GM12878 (cell line): Measurements from ENCODE around the gene PAQR8. TPM values are rescaled to one million over a fixed set of nuclear protein-coding genes. Genes with fewer than 3 reads are reported as not detected.

Experiments used
- BHLHE40 ChIP-seq, 2 experiments: fragments of 450-650 bp in 1 of 2; IDR thresholded peaks; 2 replicates each; pipeline ENCODE4 v1.6.1; 2011 to 2017; ENCODE audit warnings: low read depth in 2 of 2, borderline replicate concordance in 1 of 2, improper control_type of control experiment in 1 of 2, low read length in 1 of 2, mild to moderate bottlenecking in 1 of 2
- CBFB ChIP-seq: IDR thresholded peaks from 2 replicates; pipeline ENCODE4 v1.6.1; 2016; ENCODE audit warnings: antibody characterized with exemption, low read depth
- CEBPB ChIP-seq, 2 experiments: fragments of 150-350 bp in 1 of 2; IDR thresholded peaks; 2 replicates each; pipeline ENCODE4 v1.6.1; 2012 to 2014; ENCODE audit warnings: low read depth in 2 of 2, low read length in 2 of 2, borderline replicate concordance in 1 of 2, inconsistent platforms in 1 of 2
- IKZF1 ChIP-seq: fragments of 450-650 bp; conservative IDR thresholded peaks from 2 replicates; pipeline ENCODE4 v1.6.1; 2017; ENCODE audit warnings: antibody characterized with exemption, mild to moderate bottlenecking
- IRF4 ChIP-seq: IDR thresholded peaks from 2 replicates; pipeline ENCODE4 v1.6.1; 2011; ENCODE audit warnings: low read depth, low read length
- JUND ChIP-seq: IDR thresholded peaks from 2 replicates; pipeline ENCODE4 v1.6.1; 2012; ENCODE audit warnings: low read depth, mild to moderate bottlenecking, low read length, improper control_type of control experiment, moderate library complexity
- LARP7 ChIP-seq: fragments of 450-650 bp; IDR thresholded peaks from 2 replicates; pipeline ENCODE4 v1.6.1; 2017; ENCODE audit warnings: mild to moderate bottlenecking
- MTA2 ChIP-seq: fragments of 450-650 bp; IDR thresholded peaks from 2 replicates; pipeline ENCODE4 v1.6.1; 2016; ENCODE audit warnings: low read depth, mild to moderate bottlenecking, moderate library complexity
- NR2C1 ChIP-seq: fragments of 450-650 bp; IDR thresholded peaks from 2 replicates; pipeline ENCODE4 v1.6.1; 2017; ENCODE audit warnings: antibody characterized with exemption, mild to moderate bottlenecking, moderate library complexity
- NRF1 ChIP-seq: conservative IDR thresholded peaks from 2 replicates; pipeline ENCODE4 v1.6.1; 2011; ENCODE audit warnings: mild to moderate bottlenecking, low read depth, low read length, improper control_type of control experiment
- POU2F2 ChIP-seq: IDR thresholded peaks from 3 replicates; pipeline ENCODE4 v1.6.1; 2011; ENCODE audit warnings: low read depth, mild to moderate bottlenecking, low read length, borderline replicate concordance
- RB1 ChIP-seq: fragments of 450-650 bp; formaldehyde crosslinking; IDR thresholded peaks from 2 replicates; pipeline ENCODE4 v1.6.1; 2017; ENCODE audit warnings: mild to moderate bottlenecking, borderline replicate concordance
- RUNX3 ChIP-seq: IDR thresholded peaks from 2 replicates; pipeline ENCODE4 v1.6.1; 2012; ENCODE audit warnings: low read length, inconsistent platforms
- SMC3 ChIP-seq: IDR thresholded peaks from 2 replicates; pipeline ENCODE4 v1.6.1; 2011; ENCODE audit warnings: low read length, improper control_type of control experiment, borderline replicate concordance
- ZZZ3 ChIP-seq: IDR thresholded peaks from 2 replicates; pipeline ENCODE4 v1.6.1; 2011; ENCODE audit warnings: low read depth; ENCODE audit not compliant: control insufficient read depth, insufficient read length
- polyA plus RNA-seq, 11 experiments: library from polyadenylated mRNA; depleted of rRNA in 4 of 11; unstranded in 6 of 11; stranded (reverse) in 5 of 11; fragments of >200 nt; fragmentation: Nextera tagmentation in 4 of 11; fragmentation: Illumina TruSeq in 1 of 11; extraction: Ambion mirVana in 4 of 11; extraction: Trizol in 1 of 11; gene quantifications; 1 replicate in 1 of 11; 2 replicates in 10 of 11; pipeline versions ENCODE4 v1.2.1 to v1.2.3, GENCODE V29; 2011 to 2016; ENCODE audit warnings: inconsistent platforms in 2 of 11, missing spikeins in 2 of 11, low read depth in 1 of 11
- total RNA-seq, 4 experiments: library from RNA; depleted of rRNA in 3 of 4; stranded (reverse); fragments of >200 nt in 3 of 4; fragmentation: Illumina TruSeq in 1 of 4; extraction: Trizol in 1 of 4; gene quantifications; 2 replicates each; pipeline versions ENCODE4 v1.2.1 to v1.2.3, GENCODE V29; 2013 to 2021
- TF ChIP-seq, protein P1 (sequence below): fragments of 150-350 bp; IDR thresholded peaks from 2 replicates; pipeline ENCODE4 v1.6.1; 2014; ENCODE audit warnings: mild to moderate bottlenecking, low read depth, low read length
- TF ChIP-seq, protein P2 (sequence below): IDR thresholded peaks from 2 replicates; pipeline ENCODE4 v1.6.1; 2011; ENCODE audit warnings: low read depth, mild to moderate bottlenecking, low read length, moderate library complexity, borderline replicate concordance; ENCODE audit errors: extremely low read depth
- TF ChIP-seq, protein P3 (sequence below): fragments of 450-650 bp; IDR thresholded peaks from 2 replicates; pipeline ENCODE4 v1.6.1; 2017; ENCODE audit warnings: mild to moderate bottlenecking
- TF ChIP-seq, protein P4 (sequence below): fragments of 450-650 bp; conservative IDR thresholded peaks from 2 replicates; pipeline ENCODE4 v1.6.1; 2017; ENCODE audit warnings: mild to moderate bottlenecking, moderate library complexity
- TF ChIP-seq, protein P5 (sequence below): fragments of 450-650 bp; IDR thresholded peaks from 2 replicates; pipeline ENCODE4 v1.6.1; 2017; ENCODE audit warnings: mild to moderate bottlenecking, moderate library complexity

PAQR8 gene
- total and polyA plus RNA-seq, 10 of the 15 experiments (the other 5 are each of a cell fraction or from before 2014, with no cell fraction given), result 3.9 to 22.4 (median 14.6) TPM

DNA sequence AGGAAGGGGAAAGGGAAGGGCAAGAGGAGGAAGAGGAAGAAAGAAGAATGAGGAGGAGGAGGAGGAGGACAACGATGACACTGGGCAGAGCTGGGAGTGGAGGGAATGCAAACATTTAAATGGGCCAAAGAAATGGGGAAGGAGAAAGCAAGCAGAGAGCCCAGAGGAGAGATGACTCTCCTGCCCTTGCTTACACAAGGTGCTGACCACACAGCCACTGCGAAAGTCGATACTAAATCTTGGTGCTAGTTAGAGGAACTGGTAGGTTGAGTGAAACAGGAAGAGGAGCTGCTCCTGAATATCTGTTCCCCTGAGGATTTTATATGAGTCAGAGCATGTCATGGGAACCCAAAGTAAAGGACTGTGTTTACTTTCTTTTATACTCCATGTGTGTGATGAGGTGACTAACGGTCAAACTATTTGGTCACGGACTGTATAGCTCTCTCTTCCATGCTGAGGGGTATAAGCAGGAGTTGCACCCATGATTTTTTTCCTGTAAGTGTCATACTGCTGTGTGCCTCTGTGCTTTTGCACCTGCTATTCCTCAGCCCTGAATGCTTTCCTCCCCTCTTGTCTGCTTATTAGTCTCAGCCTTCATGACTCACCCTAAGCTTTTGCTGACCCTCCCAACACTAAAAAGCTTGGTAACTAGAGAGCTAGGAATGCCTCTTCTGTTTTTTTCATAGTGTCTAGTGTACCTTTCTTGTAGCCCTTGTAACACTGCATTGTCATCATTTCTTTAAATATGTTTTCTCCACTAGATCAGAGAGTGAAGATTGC is 9.5 kb upstream of the PAQR8 start (continued):
- TF ChIP-seq, protein P1, sequence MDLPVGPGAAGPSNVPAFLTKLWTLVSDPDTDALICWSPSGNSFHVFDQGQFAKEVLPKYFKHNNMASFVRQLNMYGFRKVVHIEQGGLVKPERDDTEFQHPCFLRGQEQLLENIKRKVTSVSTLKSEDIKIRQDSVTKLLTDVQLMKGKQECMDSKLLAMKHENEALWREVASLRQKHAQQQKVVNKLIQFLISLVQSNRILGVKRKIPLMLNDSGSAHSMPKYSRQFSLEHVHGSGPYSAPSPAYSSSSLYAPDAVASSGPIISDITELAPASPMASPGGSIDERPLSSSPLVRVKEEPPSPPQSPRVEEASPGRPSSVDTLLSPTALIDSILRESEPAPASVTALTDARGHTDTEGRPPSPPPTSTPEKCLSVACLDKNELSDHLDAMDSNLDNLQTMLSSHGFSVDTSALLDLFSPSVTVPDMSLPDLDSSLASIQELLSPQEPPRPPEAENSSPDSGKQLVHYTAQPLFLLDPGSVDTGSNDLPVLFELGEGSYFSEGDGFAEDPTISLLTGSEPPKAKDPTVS, result no peak
- no peak for TF ChIP-seq JUND
- TF ChIP-seq RUNX3, result peak; percentile 83
- TF ChIP-seq, protein P2, sequence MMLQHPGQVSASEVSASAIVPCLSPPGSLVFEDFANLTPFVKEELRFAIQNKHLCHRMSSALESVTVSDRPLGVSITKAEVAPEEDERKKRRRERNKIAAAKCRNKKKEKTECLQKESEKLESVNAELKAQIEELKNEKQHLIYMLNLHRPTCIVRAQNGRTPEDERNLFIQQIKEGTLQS, result no peak
- peak; percentile 85 for TF ChIP-seq IRF4
- TF ChIP-seq, protein P3, sequence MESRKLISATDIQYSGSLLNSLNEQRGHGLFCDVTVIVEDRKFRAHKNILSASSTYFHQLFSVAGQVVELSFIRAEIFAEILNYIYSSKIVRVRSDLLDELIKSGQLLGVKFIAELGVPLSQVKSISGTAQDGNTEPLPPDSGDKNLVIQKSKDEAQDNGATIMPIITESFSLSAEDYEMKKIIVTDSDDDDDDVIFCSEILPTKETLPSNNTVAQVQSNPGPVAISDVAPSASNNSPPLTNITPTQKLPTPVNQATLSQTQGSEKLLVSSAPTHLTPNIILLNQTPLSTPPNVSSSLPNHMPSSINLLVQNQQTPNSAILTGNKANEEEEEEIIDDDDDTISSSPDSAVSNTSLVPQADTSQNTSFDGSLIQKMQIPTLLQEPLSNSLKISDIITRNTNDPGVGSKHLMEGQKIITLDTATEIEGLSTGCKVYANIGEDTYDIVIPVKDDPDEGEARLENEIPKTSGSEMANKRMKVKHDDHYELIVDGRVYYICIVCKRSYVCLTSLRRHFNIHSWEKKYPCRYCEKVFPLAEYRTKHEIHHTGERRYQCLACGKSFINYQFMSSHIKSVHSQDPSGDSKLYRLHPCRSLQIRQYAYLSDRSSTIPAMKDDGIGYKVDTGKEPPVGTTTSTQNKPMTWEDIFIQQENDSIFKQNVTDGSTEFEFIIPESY, result no peak
- TF ChIP-seq BHLHE40 (IDR thresholded peaks at IDR 0.05; ENCODE audit: borderline replicate concordance in 1 of 2, low read depth in 2 of 2, low read length in 1 of 2), result peak in 1 of 2 experiments; percentile 56; a peak in 2 of 4 replicates
- peak; percentile 76 for TF ChIP-seq MTA2
- TF ChIP-seq, protein P4, sequence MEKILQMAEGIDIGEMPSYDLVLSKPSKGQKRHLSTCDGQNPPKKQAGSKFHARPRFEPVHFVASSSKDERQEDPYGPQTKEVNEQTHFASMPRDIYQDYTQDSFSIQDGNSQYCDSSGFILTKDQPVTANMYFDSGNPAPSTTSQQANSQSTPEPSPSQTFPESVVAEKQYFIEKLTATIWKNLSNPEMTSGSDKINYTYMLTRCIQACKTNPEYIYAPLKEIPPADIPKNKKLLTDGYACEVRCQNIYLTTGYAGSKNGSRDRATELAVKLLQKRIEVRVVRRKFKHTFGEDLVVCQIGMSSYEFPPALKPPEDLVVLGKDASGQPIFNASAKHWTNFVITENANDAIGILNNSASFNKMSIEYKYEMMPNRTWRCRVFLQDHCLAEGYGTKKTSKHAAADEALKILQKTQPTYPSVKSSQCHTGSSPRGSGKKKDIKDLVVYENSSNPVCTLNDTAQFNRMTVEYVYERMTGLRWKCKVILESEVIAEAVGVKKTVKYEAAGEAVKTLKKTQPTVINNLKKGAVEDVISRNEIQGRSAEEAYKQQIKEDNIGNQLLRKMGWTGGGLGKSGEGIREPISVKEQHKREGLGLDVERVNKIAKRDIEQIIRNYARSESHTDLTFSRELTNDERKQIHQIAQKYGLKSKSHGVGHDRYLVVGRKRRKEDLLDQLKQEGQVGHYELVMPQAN, result 0 out of 2 replicates have a peak, but pooled peaks have one; percentile 21
- TF ChIP-seq POU2F2, result no peak
- TF ChIP-seq ZZZ3, result no peak
- TF ChIP-seq RB1, result no peak
- TF ChIP-seq, protein P5, sequence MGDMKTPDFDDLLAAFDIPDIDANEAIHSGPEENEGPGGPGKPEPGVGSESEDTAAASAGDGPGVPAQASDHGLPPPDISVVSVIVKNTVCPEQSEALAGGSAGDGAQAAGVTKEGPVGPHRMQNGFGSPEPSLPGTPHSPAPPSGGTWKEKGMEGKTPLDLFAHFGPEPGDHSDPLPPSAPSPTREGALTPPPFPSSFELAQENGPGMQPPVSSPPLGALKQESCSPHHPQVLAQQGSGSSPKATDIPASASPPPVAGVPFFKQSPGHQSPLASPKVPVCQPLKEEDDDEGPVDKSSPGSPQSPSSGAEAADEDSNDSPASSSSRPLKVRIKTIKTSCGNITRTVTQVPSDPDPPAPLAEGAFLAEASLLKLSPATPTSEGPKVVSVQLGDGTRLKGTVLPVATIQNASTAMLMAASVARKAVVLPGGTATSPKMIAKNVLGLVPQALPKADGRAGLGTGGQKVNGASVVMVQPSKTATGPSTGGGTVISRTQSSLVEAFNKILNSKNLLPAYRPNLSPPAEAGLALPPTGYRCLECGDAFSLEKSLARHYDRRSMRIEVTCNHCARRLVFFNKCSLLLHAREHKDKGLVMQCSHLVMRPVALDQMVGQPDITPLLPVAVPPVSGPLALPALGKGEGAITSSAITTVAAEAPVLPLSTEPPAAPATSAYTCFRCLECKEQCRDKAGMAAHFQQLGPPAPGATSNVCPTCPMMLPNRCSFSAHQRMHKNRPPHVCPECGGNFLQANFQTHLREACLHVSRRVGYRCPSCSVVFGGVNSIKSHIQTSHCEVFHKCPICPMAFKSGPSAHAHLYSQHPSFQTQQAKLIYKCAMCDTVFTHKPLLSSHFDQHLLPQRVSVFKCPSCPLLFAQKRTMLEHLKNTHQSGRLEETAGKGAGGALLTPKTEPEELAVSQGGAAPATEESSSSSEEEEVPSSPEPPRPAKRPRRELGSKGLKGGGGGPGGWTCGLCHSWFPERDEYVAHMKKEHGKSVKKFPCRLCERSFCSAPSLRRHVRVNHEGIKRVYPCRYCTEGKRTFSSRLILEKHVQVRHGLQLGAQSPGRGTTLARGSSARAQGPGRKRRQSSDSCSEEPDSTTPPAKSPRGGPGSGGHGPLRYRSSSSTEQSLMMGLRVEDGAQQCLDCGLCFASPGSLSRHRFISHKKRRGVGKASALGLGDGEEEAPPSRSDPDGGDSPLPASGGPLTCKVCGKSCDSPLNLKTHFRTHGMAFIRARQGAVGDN, result 0 out of 2 replicates have a peak, but pooled peaks have one; percentile 29
- TF ChIP-seq SMC3, result 0 out of 2 replicates have a peak, but pooled peaks have one; percentile 6
- TF ChIP-seq IKZF1, result peak; percentile 99
- no peak for TF ChIP-seq NRF1
- no peak for TF ChIP-seq CBFB
- no peak for TF ChIP-seq NR2C1
- TF ChIP-seq CEBPB (IDR thresholded peaks at IDR 0.05; ENCODE audit: borderline replicate concordance in 1 of 2, low read depth in 2 of 2, low read length in 2 of 2), result no peak
- TF ChIP-seq LARP7, result no peak
